Osteoblast (primary cell): ENCODE measurements around the gene APLNR. TPM values are rescaled to one million over a fixed set of nuclear protein-coding genes. Genes with fewer than 3 reads are reported as not detected.
A peak's percentile ranks its signal among the peaks of the same experiment; 100 is the strongest.

Experiments
- DNase-seq: peaks from one replicate; pipeline ENCODE4 v3.0.0; 2011; ENCODE audit warnings: low spot score, mixed read lengths; ENCODE audit not compliant: insufficient read length; ENCODE audit errors: missing footprints
- H2AFZ ChIP-seq: 2 replicates; pipeline ENCODE4 v1.6.0; 2011; ENCODE audit warnings: mild to moderate bottlenecking, low read length
- H3K27ac ChIP-seq: 2 replicates; pipeline ENCODE4 v1.5.1; 2011; ENCODE audit warnings: mild to moderate bottlenecking, low read depth, low read length, moderate library complexity
- H3K27me3 ChIP-seq: 2 replicates; pipeline ENCODE4 v1.6.0; 2012; ENCODE audit warnings: mild to moderate bottlenecking, control low read depth, inconsistent platforms, low read length, moderate library complexity; ENCODE audit not compliant: insufficient read depth
- H3K36me3 ChIP-seq: 2 replicates; pipeline ENCODE4 v1.5.1; 2011; ENCODE audit warnings: mild to moderate bottlenecking, low read length, control low read depth, moderate library complexity; ENCODE audit not compliant: insufficient read depth
- H3K4me1 ChIP-seq: 2 replicates; pipeline ENCODE4 v1.5.1; 2011; ENCODE audit warnings: mild to moderate bottlenecking, low read length, control low read depth, moderate library complexity; ENCODE audit not compliant: insufficient read depth
- H3K4me2 ChIP-seq: 2 replicates; pipeline ENCODE4 v1.6.0; 2011; ENCODE audit warnings: mild to moderate bottlenecking, low read length; ENCODE audit not compliant: insufficient read depth
- H3K4me3 ChIP-seq: fragments of 200-600 bp; sonication (generic); 3 replicates; pipeline ENCODE4 v1.5.1; 2012; ENCODE audit warnings: mild to moderate bottlenecking, low read length, inconsistent platforms; ENCODE audit not compliant: insufficient read depth
- H3K79me2 ChIP-seq: 2 replicates; pipeline ENCODE4 v1.6.0; 2012; ENCODE audit warnings: mild to moderate bottlenecking, low read length, control low read depth, inconsistent platforms; ENCODE audit not compliant: insufficient read depth
- H3K9me3 ChIP-seq: 2 replicates; pipeline ENCODE4 v1.5.1; 2011; ENCODE audit warnings: low read depth, low read length, control low read depth
- H4K20me1 ChIP-seq: 2 replicates; pipeline ENCODE4 v1.6.0; 2012; ENCODE audit warnings: mild to moderate bottlenecking, low read length, control low read depth; ENCODE audit not compliant: insufficient read depth
- total RNA-seq: library from RNA; depleted of rRNA; stranded (reverse); fragments of >200 nt; gene quantifications from 2 replicates; pipeline ENCODE4 v1.2.3, GENCODE V29; 2012
- TF ChIP-seq, protein P1 (sequence below): IDR thresholded peaks from 2 replicates; pipeline ENCODE4 v1.5.1; 2011; ENCODE audit warnings: mild to moderate bottlenecking, low read depth, low read length, moderate library complexity; ENCODE audit errors: extremely low read depth

Gene APLNR
- total RNA-seq, 1 donor: not detected

DNA sequence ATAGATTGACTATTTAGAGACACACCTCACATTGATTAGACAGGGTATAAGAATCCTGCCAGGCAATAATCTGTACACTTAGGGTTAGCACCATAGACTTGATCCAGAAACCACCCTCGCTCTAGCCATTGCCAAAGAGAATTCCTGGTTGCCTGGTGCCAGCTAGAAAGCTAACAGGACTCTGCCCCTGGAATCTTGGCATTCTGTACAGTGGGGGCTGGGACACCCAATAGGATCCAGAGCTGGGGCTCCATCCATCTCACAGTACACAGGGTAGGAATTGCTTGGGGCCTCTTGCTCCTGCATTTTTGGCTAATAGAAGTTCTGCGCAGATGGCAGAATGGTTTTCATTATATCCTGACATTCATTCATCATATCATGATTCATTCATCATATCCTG, 3.0 kb upstream of the APLNR start:
- peak; percentile 79 for DNase-seq
- Histone ChIP-seq H3K4me3 (no peak overlapping the region), H3K4me1 (no peaks in the 10 kb centered on the region), H2AFZ (no peak overlapping the region), H3K79me2 (no peaks in the 10 kb centered on the region), H3K27me3 (peaks cover 19% of the 10 kb centered on the region), H3K4me2 (no peak overlapping the region), H3K27ac (no peak overlapping the region), H4K20me1 (no peaks in the 10 kb centered on the region), H3K9me3 (no peaks in the 10 kb centered on the region), H3K36me3 (no peaks in the 10 kb centered on the region)
- TF ChIP-seq, protein P1, sequence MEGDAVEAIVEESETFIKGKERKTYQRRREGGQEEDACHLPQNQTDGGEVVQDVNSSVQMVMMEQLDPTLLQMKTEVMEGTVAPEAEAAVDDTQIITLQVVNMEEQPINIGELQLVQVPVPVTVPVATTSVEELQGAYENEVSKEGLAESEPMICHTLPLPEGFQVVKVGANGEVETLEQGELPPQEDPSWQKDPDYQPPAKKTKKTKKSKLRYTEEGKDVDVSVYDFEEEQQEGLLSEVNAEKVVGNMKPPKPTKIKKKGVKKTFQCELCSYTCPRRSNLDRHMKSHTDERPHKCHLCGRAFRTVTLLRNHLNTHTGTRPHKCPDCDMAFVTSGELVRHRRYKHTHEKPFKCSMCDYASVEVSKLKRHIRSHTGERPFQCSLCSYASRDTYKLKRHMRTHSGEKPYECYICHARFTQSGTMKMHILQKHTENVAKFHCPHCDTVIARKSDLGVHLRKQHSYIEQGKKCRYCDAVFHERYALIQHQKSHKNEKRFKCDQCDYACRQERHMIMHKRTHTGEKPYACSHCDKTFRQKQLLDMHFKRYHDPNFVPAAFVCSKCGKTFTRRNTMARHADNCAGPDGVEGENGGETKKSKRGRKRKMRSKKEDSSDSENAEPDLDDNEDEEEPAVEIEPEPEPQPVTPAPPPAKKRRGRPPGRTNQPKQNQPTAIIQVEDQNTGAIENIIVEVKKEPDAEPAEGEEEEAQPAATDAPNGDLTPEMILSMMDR: no peak

- no peak overlapping the region for H3K4me2 ChIP-seq
- no peaks in the 10 kb centered on the region for H4K20me1 ChIP-seq
- H3K9me3 ChIP-seq: no peaks in the 10 kb centered on the region
- no peak overlapping the region for H3K4me3 ChIP-seq
- H3K79me2 ChIP-seq: no peaks in the 10 kb centered on the region
- H3K4me1 ChIP-seq: no peaks in the 10 kb centered on the region
- TF ChIP-seq, protein P1: no peak
- H2AFZ ChIP-seq: no peak overlapping the region
- peaks cover 21% of the 10 kb centered on the region for H3K27me3 ChIP-seq
- H3K27ac ChIP-seq: no peak overlapping the region
- no peaks in the 10 kb centered on the region for H3K36me3 ChIP-seq
- no peak for DNase-seq
These were observed 2.3 kb upstream of the APLNR start for GRCh38 chr11:57239348-57239747.

GRCh38 chr11:57235761-57236703, 1.0 kb downstream of the APLNR start:
- TF ChIP-seq, protein P1: no peak
- no peak overlapping the region for H3K4me2 ChIP-seq
- peaks cover 1% of the 10 kb centered on the region for H3K4me1 ChIP-seq
- no peaks in the 10 kb centered on the region for H4K20me1 ChIP-seq
- no peaks in the 10 kb centered on the region for H3K36me3 ChIP-seq
- H3K27me3 ChIP-seq: peaks cover 48% of the 10 kb centered on the region
- H3K9me3 ChIP-seq: no peaks in the 10 kb centered on the region
- no peak for DNase-seq
- no peak overlapping the region for H2AFZ ChIP-seq
- no peak overlapping the region for H3K4me3 ChIP-seq
- H3K27ac ChIP-seq: no peak overlapping the region
- no peaks in the 10 kb centered on the region for H3K79me2 ChIP-seq

- Histone ChIP-seq H2AFZ (no peak overlapping the region), H3K4me3 (no peak overlapping the region), H3K4me1 (peaks cover 9% of the 10 kb centered on the region), H3K27ac (no peak overlapping the region), H3K27me3 (peaks cover 48% of the 10 kb centered on the region), H3K4me2 (no peak overlapping the region), H4K20me1 (no peaks in the 10 kb centered on the region), H3K79me2 (no peaks in the 10 kb centered on the region), H3K9me3 (no peaks in the 10 kb centered on the region), H3K36me3 (no peaks in the 10 kb centered on the region)
- TF ChIP-seq, protein P1: no peak
- no peak for DNase-seq
These were observed 3.3 kb downstream of the APLNR start for GRCh38 chr11:57233702-57234101.
